RPMI8226 (cell line): ENCODE results near the gene A2M.
"Not testable (repeated sequence)": the region's sequence is repeated elsewhere in the genome, so short reads cannot be mapped to it uniquely, and the experiment has no call there.

Experiments used
- DNase-seq: peaks from one replicate; pipeline ENCODE4 v3.0.0-alpha.2; 2015

The A2M gene

DNA sequence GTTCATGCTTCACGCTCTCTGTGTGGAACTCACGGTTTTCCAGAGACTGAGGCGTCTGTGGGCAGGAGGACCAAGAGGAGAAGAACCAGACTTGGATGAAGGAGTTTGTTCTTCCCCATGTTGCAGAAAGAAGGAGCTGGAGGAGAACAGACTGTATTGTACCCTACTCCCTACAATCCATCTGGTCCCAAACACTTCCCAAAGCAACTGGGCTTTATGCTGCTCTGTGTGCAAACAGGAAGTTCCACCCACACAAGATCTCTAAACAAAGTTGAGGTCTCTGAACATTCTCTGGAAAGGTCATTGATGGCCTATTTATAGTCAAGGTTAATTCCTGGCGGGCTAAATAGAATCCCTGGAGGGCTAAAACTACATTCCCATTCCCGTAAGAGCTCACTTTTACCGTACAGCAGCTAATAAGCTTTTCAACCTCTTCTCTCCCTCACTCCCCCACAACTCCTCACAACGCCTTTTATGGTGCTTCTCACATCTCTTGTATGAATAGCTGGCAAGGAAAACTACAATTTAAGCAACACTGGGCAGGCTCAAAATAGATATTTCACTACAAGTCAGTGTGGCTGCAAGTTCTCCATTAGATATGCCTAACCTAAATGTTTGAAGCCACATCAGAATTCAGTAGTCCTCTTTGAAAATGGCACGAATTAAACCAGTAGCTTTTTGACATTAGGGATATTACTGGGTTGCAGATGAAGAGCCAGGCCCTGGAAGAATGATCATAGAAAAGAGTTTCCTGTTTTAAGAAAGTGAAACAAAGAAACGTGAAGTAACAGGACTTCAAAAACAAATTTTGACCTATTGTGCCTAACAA is at the start of gene A2M:
A2M (minus strand) TSS at position 189 of the 829 bp plus-strand sequence; CDS start at position 119, 70 bp downstream.
- no peak for DNase-seq

DNA sequence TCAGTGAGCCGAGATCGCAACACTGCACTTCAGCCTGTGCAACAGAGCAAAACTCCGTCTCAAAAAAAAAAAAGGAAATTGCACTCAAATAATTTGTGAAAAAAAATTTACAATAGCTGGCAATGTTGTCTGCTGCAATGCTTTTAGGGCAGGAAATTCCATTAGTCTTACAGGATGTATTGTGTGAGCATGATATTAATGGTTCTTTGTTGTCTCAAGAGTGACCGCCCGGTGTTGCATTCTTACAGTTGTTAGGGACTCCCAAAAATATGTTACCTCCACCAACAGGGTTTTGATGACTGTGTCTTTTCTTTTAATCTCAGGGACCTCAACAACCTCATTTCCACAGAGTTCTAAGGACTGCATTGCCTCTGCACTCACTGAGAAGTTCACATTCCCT is 47.7 kb upstream of the A2M start:
- DNase-seq: no peak

DNA sequence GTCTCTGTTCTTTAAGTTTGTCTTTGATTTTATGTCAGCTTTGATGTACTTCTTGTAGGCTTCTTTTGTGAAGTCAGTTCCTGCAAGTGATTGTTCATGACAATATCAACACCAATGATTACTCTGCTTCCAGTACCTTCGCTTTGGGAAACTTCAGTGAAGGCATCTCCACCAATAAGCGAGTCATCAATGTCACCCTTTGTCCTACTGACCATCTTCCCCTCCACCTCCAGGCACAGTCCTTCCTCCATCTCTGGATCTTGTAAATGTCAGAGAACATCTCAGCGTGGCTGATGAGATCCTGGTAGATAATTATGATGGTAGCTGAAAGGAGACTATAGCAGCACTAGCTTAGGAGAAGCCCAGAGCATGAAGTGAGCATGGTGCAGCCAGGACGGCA is 40.4 kb upstream of the A2M start:
- DNase-seq: no peak

DNA sequence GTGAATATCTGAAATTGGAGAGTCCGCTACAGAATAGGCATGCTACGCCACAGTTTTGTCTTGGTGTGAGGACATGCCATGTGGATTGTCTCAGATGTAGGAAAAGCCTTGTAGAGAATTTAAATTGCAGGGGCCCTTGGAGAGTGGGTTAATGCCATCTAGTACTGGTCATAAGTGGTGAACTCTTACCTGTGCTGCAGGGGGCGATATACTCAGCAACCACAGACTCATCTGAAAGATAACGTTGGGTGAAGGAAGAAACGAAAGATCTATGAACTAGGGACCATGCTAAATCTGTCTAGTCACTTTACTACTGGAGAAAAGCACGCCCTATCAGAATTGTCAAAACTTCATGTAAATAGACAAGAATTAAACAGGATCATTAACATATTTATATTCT is 33.7 kb upstream of the A2M start:
- DNase-seq: no peak

DNA sequence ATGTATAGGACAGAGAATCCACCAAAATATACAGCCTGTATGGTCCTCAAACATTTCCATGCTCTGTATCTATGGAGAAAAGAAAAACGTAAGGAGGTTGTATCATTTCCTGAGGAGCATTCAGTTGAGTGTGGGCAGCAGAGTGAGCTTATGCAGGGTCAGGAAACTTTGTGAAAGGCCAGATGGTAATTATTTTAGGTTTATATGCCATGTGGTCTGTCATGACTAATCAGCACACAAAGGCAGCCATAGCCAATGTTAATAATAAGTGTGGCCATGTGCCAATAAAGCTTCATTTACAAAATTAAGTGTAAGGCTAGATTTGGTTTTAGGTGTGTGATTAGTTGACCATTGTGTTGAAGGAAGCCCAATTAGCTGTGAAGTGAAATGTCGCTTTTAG is 33.2 kb upstream of the A2M start:
- DNase-seq: no peak

DNA sequence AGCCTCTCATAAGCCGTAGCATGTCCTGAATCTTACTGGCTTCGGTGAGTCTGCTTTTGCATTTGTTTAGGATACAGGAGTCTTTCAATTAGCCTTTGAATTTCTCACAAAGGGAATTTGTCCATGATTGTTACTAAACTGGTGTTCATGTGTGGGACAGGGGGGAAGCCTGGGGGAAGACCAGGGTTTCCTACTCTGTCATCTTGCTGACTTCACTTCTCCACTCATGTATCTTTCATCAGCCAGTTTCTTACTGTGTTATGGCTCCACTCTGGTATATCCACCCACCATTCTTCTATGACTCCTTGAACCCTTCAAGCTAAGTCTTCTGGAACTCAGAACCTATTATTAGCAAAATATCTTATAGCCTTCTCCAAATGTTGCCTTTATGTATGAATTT is 31.7 kb upstream of the A2M start:
- no peak for DNase-seq

DNA sequence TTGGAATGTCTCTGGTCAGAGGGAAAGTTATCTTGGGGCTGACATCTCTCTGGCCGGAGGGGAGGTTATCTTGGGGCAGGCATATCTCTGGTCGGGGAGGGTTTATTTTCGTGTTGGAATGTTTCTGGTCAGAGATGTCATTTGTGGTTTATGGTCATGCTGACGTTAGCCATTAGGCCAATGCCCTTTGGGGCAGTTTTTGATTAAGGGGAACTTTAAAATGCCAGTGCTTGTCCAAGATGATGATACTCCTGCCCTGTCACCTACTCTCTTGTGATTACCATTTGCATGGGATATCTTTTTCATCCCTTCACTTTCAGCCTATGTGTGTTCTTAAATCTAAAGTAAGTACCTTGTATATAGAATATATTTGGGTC is 29.0 kb upstream of the A2M start:
- DNase-seq: no peak

DNA sequence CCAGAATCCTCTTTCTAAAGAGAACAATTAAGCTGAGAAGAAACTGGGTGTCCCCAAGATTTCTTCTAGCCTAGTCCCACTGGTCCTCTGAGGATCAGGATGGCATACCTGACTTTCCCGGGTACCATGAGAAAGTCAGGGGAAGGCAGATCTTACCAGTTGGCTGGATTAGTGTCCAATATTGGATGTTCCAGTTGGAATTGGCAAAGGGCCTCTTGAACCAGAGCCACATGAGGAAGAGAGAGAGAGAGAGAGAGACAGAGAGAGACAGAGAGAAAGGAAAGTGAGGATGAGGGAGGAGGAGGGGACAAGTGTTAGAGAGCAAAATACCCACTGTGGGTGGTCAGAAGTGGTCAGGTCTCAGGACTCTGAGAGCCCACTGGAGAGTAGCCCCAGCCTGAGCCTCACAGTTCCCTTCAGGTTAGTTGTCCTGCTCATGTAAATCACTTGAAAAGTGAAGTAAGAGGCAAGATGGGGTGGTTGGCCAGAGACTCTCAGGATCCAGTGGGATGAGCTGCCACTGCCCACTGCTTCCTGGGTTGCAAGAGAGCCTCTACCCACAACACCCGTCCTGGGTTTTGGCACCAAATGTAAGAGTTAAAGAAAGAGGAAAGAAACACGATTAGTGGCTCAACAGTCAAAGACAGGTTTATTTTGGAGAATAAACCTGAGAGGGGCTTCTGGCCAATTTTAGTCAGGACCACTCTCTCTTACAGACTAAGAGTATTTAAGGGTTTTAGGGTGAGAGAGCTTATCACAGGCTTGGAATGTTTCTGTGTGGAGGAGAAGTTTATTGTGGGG is 28.4 kb upstream of the A2M start:
- DNase-seq: no peak

DNA sequence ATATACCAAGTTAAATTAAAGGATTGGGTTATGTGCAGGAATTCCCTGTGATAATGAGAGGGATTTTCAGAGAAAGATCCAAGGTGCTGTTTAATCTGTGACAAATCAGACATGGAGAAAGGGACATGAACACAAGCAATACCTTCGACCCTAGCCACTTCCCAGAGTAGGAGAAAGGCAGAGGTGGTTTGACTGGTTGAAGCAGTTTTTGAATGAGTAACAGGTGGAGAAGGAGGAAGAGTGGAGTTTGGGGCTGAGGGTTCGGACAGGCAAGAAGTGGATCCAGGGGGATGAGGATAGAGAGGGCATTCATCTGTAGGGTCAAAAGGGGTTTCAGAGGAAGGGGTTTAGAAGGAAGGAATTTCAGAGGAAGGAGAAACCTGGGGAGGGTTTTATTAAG is 27.4 kb upstream of the A2M start:
- DNase-seq: no peak

DNA sequence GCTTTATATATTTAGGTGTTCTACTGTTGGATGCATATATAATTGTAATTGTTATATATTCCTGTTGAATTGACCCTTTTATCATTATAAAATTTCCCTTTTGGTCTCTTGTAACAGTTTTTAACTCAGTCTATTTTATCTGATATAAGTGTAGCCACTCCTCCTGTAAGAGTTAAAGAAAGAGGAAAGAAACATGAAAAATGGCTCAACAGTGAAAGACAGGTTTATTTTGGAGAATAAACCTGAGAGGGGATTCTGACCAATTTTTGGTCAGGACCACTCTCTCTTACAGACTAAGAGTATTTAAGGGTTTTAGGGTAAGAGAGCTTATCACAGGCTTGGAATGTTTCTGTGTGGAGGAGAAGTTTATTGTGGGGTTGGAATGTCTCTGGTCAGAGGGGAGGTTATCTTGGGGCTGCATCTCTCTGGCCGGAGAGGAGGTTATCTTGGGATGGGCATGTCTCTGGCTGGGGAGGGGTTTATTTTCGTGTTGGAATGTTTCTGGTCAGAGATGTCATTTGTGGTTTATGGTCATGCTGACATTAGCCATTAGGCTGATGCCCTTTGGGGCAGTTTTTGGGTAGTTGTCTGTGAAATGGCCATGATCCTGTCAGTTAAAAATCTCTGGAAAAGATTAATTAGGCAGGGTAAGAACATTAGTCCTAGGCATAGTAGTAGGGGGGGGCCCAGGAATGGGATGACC is 24.0 kb upstream of the A2M start:
- DNase-seq: not testable (repeated sequence)

DNA sequence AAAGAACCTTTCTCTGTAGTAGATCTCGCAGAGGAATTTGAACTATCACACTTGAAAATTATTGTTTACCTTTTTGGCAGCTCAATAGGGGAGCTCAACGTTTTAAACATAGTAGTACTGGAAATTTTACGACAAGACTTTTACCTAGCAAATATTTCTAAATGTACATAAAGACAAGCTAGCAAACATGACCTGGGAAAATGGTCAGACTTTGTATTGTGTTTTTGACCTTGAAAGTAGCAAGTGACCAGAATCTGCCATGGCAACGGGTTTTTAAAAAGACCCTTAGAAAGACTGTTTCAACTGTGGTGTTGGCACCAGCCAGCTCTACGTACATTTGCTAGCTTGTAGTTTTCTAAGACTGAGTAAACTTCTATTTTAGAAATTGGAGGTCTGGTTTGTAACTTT is 20.2 kb upstream of the A2M start:
- no peak for DNase-seq

DNA sequence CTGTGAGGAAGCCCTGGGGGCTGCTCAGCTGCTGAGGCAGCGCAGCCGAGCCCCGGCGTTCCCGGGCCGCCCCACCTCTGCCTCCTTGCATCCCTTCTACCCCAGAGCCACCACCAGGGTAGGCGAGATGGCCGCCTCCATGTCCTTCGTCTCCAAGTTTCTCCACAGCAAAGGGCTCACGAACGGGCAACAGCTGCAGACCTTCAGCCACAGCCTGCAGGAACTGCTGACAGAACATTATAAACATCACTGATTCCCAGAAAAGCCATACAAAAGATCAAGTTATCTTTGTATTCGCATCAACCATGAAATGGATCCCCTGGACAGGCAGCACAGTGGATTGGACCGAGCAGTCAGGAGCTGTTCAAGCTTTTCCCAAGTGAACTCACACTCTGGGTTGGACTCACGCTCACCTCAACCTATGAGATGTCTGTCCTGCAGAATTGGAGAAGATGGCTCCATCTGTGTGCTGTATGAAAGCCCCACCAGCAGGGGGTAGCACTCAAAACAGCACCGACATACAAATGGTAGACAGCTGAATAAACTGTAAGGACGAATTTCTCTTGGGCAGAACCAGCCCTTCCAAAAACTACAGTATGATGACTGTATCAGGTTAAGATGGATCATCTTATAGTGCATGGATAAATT is 19.4 kb upstream of the A2M start:
- DNase-seq: peak; percentile 33

DNA sequence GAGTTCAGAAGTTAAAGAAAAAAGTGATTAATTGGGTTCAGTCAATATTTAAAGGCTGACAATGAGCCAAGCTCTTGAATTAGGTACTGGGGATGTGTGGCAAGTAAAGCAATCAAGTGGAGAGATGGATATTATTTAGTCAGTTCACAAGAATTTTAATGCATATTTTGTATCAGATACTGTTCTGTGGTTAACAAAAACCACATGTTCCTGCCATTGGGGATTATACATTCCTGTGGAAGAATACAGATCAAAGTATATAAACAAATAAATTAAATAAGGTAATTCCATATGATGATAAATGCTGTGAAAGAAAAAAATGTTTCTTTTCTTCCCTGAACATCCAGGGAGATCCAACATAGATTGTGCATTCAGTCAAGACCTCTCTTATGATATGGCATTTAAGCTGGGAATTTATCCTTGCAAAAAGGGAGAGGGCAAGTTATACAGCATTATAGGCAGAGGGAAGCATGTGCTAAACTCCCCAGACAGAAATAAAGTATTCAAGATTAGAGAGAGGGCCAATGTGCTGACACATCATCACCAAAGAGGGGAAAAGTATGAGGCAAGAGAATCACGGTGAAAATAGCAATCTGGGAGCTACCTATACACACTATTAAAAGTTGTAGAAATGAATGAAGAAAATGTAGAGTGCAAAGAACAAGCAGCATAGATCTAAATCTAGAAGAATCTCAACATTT is 17.6 kb upstream of the A2M start:
- DNase-seq: no peak

DNA sequence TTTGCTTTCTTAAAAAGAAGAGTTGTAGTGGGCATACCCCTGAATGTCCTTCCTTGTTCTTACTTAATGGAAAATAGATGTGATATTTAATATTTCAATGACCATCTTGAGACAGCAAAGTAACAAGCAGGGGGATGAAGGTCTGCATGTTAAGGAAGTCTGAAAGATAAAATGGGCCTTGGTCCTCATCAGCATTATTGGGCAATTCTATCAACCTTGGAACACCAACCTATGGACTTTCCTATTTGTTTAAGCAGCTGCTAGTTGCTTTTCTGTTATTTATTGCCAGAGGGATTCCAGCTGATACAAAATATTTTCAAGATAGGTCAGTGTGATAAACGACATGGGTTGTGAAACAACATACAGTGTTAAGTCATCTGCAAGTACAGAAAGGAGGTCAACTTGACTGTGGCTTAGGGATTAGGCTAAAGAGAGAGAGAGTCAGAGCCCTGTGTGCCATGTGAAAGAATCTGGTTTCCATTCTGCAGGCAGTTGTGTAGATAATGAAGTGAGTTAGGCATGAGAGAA is 16.4 kb upstream of the A2M start:
- DNase-seq: no peak

DNA sequence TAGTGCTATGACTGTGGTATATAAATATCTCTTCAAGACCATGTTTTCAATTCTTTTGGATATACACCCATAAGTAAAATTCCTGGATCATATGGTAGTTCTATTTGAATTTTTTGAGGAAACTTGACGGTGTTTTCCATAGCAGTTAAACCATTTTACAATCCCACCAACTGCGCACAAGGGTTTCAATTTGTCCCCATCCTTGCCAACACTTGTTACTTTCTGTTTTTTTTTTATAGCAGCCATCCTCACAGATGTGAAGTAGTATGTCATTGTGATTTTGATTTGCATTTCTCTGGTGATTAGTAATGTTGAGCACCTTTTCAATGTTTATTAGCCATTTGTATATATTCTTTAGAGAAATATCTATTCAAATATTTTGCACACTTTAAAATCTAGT is 14.5 kb upstream of the A2M start:
- no peak for DNase-seq

DNA sequence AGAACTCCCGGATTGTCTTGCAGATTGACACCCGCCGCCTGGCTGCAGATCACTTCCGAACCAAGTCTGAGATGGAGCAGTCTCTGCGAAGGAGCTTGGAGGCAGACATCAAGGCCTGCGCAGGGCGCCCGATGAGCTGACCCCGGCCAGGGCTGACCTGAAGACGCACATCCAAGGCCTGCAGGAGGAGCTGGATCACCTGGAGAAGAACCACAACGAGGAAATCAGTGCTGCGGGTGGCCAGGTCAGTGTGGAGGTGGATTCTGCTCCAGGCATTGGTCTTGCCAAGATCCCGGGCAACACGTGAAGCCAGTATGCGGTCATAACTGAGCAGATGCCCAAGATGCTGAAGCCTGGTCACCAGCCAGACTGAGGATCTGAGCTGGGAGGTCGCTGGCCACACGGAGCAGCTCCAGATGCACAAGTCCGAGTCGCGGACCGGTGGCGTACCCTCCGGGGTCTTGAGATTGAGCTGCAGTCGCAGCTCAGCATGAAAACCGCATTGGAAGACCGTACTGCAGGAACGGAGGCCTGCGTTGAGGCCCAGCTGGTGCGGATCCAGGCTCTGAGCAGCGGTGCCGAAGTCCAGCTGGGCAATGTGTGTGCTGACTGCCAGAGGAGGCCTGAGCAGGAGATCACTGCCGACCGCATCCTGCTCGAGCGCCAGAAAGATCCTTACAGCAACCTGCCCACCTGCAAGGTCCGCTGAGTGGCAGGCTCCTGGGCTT is 12.4 kb upstream of the A2M start:
- DNase-seq: no peak

DNA sequence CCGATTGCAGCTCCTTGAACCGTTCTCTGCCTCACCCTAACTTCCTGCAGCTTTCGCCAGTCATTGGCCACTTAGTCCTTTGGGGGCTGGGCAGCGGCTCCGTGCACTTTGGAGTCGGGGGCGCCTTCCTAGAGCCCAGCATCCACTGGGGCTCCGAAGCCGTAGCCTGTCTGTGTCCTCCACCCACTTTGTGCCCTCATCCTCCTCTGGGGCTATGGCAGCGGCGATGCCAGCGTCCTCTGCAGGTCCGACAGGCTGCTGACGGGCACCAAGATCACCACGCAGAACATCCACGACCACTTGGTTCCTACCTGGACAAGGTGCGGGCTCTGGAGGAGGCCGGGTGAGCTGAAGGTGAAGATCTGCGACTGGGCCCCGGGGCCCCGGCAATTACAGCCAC is 11.8 kb upstream of the A2M start:
- no peak for DNase-seq

DNA sequence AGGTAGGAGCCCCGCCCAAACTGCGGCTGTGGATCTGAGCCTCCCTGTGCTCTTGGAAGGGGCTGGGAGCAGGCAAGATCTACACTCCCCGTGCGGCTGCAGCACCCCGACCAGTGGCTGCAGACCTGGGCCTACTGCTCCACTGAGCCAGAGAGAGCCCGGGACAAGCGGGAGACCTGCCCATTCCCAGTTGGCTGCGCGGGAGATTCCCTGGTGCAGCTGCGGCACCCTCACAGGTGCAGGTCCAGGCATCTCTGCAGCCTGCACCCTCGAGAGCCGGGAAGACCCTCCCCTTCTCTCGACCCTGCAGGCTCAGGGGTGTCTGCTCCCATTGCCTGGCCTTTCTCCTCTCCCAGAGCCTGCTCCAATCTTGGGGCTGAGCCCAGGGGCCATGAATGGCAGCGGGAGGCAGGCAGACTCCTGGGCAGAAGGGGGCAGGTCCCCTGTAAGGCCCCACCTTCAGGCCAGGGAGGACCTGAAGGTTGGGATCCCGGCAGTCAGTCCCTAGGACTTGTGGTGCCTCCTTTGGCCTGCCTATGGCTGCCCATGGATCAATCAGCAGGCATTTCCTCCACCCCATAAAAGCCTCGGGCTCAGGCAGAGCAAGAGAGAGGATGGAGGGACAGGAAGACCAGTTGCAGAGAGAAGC is 8.8 kb upstream of the A2M start:
- DNase-seq: no peak

DNA sequence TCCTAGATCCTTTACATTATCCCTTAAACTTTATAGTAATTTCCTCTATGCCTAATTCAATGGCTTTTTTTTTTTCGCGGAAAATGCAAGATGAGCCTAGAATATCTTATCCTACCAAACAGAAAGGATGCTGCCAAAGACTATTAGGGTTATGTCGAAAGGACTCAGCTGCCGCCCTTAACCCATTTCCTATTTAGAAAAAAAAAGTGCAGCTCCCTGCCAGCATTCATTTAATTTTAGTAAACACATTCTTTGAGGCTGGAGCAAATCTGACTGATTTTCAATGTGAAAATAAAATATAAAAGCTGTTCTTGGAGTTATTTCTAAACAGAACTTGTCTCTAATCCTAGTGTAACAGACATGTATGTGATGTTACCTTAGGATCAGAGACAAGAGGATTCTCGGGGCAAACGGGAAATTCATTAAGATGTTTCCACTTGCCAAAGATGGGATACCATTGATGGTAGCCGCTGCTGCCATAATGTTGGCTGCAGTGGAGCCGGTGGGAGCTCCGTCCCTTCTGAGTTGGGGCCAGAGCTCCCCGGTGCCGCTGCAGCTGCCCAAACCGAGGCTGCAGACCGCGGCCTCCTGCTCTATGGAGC is 8.2 kb upstream of the A2M start:
- DNase-seq: no peak

DNA sequence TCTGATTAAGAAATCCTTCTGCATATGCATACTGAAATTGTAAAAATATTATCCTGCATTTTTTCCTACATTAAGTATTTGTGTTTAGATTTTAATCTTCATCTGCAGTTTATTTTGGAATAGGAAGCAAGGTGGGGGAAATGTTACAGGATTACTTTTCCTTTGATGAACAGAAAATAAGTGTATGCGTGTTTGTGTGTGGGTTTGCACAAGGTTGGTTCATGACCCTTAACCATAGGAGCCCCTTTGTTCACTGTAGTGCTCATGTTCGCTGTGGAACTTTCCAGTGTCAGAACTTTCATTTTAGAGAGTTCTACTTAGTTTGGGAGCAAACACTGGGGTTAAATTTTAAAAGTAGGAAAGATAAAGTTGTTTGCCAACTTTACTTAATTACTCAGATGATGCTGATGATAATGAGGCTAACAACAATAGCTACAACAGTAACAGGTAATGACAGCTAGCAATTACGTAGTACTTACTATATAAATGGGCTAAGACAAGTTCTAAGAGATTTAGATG is 6.4 kb upstream of the A2M start:
- no peak for DNase-seq
